Hepatocyte (in vitro differentiated cells): ENCODE measurements around the gene KIF13A. TPM values are rescaled to one million over a fixed set of nuclear protein-coding genes. Genes with fewer than 3 reads are reported as not detected.
A peak's percentile ranks its signal among the peaks of the same experiment; 100 is the strongest.

ENCODE experiments used
- DNase-seq: peaks from one replicate; pipeline ENCODE4 v3.0.0-alpha.2; 2016; ENCODE audit warnings: low spot score
- H2AFZ ChIP-seq: fragments of 200-600 bp; sonication (generic); 2 replicates; pipeline ENCODE4 v1.6.0; 2016; ENCODE audit warnings: antibody characterized with exemption, mild to moderate bottlenecking
- H3K27ac ChIP-seq: fragments of 200-600 bp; sonication (generic); 2 replicates; pipeline ENCODE4 v1.5.1; 2016; ENCODE audit warnings: mild to moderate bottlenecking
- H3K27me3 ChIP-seq: fragments of 200-600 bp; sonication (generic); 2 replicates; pipeline ENCODE4 v1.6.1; 2016
- H3K36me3 ChIP-seq: fragments of 200-600 bp; sonication (generic); replicated peaks from 2 replicates; pipeline ENCODE4 v1.5.1; 2016; ENCODE audit warnings: low read depth; ENCODE audit not compliant: insufficient read depth
- H3K4me1 ChIP-seq: fragments of 200-600 bp; sonication (generic); 2 replicates; pipeline ENCODE4 v1.5.1; 2016; ENCODE audit warnings: mild to moderate bottlenecking, moderate library complexity; ENCODE audit not compliant: insufficient read depth
- H3K4me2 ChIP-seq: fragments of 200-600 bp; sonication (generic); 2 replicates; pipeline ENCODE4 v1.6.0; 2016
- H3K4me3 ChIP-seq: fragments of 200-600 bp; sonication (generic); 2 replicates; pipeline ENCODE4 v1.5.1; 2016; ENCODE audit warnings: mild to moderate bottlenecking
- H3K79me2 ChIP-seq: fragments of 200-600 bp; sonication (generic); 2 replicates; pipeline ENCODE4 v1.6.0; 2017; ENCODE audit warnings: mild to moderate bottlenecking
- H3K9me2 ChIP-seq: fragments of 200-600 bp; sonication (generic); replicated peaks from 2 replicates; pipeline ENCODE4 v1.6.0; 2017; ENCODE audit warnings: mild to moderate bottlenecking; ENCODE audit not compliant: insufficient read depth
- H3K9me3 ChIP-seq: fragments of 200-600 bp; sonication (generic); 2 replicates; pipeline ENCODE4 v1.5.1; 2016; ENCODE audit warnings: low read depth, mild to moderate bottlenecking
- H4K20me1 ChIP-seq: fragments of 200-600 bp; sonication (generic); 2 replicates; pipeline ENCODE4 v1.6.0; 2016; ENCODE audit warnings: mild to moderate bottlenecking; ENCODE audit not compliant: insufficient read depth, poor library complexity, severe bottlenecking
- EZH2 ChIP-seq: fragments of 200-600 bp; sonication (generic); IDR thresholded peaks from 2 replicates; pipeline ENCODE4 v1.6.1; 2016; ENCODE audit warnings: antibody characterized with exemption, mild to moderate bottlenecking, borderline replicate concordance
- EZH2phosphoT487 ChIP-seq: fragments of 200-600 bp; sonication (generic); IDR thresholded peaks from one replicate; pipeline ENCODE4 v1.6.1; 2018; ENCODE audit warnings: antibody characterized with exemption, mild to moderate bottlenecking, low read depth, moderate library complexity; ENCODE audit not compliant: unreplicated experiment, severe bottlenecking
- WGBS: methylation state at CpG from one replicate; pipeline ENCODE4 v1.1.6; 2016; ENCODE audit warnings: low lambda C conversion rate; ENCODE audit errors: missing lambda C conversion rate; 5-methylcytosine and 5-hydroxymethylcytosine counted together
- polyA plus RNA-seq: library from polyadenylated mRNA; unstranded; fragments of >200 nt; fragmentation: Nextera tagmentation; extraction: Ambion mirVana; gene quantifications from 2 replicates; pipeline ENCODE4 v1.2.1, GENCODE V29; 2016
- total RNA-seq: library from RNA; depleted of rRNA; stranded (reverse); fragments of >200 nt; gene quantifications from 2 replicates; pipeline ENCODE4 v1.2.3, GENCODE V29; 2014
- TF ChIP-seq, protein P1 (sequence below): fragments of 200-600 bp; sonication (generic); IDR thresholded peaks from 2 replicates; pipeline ENCODE4 v1.5.1; 2016; ENCODE audit warnings: antibody characterized with exemption, mild to moderate bottlenecking; ENCODE audit not compliant: poor library complexity

KIF13A gene
- total and polyA plus RNA-seq, 2 experiments from 2014 or later: 13.0 to 27.9 TPM

DNA sequence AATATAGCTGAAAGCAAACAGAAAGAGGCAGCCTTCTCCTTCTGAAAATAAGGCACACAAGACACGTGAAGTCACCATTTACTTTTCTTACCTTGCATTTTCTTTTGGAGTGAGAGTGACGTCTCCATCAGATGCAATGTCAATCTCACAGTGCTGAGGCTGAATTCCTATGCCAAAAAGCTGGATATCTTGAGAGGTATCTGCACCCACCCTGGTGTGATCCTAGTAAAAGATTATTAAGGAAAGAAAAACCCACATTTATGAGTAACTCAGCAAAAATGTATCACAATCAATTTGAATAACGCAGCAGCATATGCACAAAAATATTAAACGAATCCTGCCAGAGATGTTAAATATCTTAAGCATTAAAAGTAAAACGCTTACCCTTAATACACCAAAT, 159.3 kb downstream of the KIF13A start:
- no peaks in the 10 kb centered on the region for H4K20me1 ChIP-seq
- H3K4me2 ChIP-seq: no peak overlapping the region
- H3K4me3 ChIP-seq: no peak overlapping the region
- no peaks in the 10 kb centered on the region for H3K9me2 ChIP-seq
- H2AFZ ChIP-seq: no peak overlapping the region
- DNase-seq: no peak
- H3K9me3 ChIP-seq: no peaks in the 10 kb centered on the region
- H3K36me3 ChIP-seq: no peaks in the 10 kb centered on the region
- no peaks in the 10 kb centered on the region for H3K27me3 ChIP-seq
- H3K27ac ChIP-seq: no peak overlapping the region
- no peaks in the 10 kb centered on the region for H3K79me2 ChIP-seq
- WGBS: 97% methylated on average over 5 of the region's 5 CpGs
- TF ChIP-seq EZH2 (no peak), EZH2phosphoT487 (no peak)
- TF ChIP-seq, protein P1, sequence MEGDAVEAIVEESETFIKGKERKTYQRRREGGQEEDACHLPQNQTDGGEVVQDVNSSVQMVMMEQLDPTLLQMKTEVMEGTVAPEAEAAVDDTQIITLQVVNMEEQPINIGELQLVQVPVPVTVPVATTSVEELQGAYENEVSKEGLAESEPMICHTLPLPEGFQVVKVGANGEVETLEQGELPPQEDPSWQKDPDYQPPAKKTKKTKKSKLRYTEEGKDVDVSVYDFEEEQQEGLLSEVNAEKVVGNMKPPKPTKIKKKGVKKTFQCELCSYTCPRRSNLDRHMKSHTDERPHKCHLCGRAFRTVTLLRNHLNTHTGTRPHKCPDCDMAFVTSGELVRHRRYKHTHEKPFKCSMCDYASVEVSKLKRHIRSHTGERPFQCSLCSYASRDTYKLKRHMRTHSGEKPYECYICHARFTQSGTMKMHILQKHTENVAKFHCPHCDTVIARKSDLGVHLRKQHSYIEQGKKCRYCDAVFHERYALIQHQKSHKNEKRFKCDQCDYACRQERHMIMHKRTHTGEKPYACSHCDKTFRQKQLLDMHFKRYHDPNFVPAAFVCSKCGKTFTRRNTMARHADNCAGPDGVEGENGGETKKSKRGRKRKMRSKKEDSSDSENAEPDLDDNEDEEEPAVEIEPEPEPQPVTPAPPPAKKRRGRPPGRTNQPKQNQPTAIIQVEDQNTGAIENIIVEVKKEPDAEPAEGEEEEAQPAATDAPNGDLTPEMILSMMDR: no peak
- no peaks in the 10 kb centered on the region for H3K4me1 ChIP-seq

DNA sequence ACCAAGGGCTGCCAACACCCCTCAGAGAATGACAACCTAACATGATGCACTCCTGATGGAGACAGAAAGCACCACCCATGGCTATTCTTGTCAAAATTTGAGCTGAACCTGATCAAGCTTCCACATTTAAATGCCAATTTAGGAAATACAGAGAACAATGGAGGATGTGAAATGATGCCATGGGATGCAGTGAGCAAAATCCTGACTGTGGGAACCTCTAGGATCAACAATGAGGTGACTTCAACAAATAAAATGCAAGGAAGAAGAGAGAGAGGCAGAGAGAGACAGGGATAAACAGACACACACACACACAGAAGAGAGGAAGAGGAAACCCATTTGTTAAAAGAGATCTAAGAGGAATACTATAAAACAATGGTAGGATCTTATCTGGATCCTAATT, 161.1 kb downstream of the KIF13A start:
- H3K9me2 ChIP-seq: no peaks in the 10 kb centered on the region
- no peak overlapping the region for H2AFZ ChIP-seq
- no peaks in the 10 kb centered on the region for H3K36me3 ChIP-seq
- no peak overlapping the region for H3K4me3 ChIP-seq
- no peak for DNase-seq
- H3K4me1 ChIP-seq: no peaks in the 10 kb centered on the region
- no peaks in the 10 kb centered on the region for H3K79me2 ChIP-seq
- H3K27me3 ChIP-seq: no peaks in the 10 kb centered on the region
- no peaks in the 10 kb centered on the region for H4K20me1 ChIP-seq
- H3K27ac ChIP-seq: no peak overlapping the region
- H3K4me2 ChIP-seq: no peak overlapping the region
- TF ChIP-seq, protein P1: no peak
- TF ChIP-seq EZH2phosphoT487: no peak
- TF ChIP-seq EZH2: no peak
- no peaks in the 10 kb centered on the region for H3K9me3 ChIP-seq

DNA sequence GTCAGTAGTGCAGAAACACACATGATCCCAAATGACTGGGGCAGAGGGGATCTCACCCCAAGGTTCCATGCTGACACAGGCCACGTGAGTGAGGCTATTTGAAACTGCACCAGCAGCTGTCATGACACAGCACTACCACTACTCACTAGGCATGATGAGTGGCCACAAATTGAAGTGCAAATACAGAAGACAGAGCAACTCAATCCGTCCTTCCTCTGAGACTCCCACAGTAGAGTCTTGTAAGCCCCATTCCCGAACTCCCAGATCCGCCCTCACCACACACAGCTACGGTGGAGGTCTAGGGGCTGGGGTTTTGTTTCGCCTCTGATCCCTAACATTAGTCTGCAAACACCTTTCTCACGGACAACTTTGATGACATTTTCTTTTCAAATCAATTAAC, 167.4 kb downstream of the KIF13A start:
- TF ChIP-seq, protein P1: no peak
- TF ChIP-seq EZH2 (no peak), EZH2phosphoT487 (no peak)
- Histone ChIP-seq H3K36me3 (no peaks in the 10 kb centered on the region), H3K27me3 (no peaks in the 10 kb centered on the region), H3K9me3 (no peaks in the 10 kb centered on the region), H3K27ac (no peak overlapping the region), H3K79me2 (no peaks in the 10 kb centered on the region), H3K4me1 (peaks cover 4% of the 10 kb centered on the region), H3K4me3 (no peak overlapping the region), H2AFZ (no peak overlapping the region), H3K4me2 (no peak overlapping the region), H4K20me1 (no peaks in the 10 kb centered on the region), H3K9me2 (no peaks in the 10 kb centered on the region)
- 92% methylated on average over 7 of the region's 7 CpGs for WGBS
- DNase-seq: no peak

DNA sequence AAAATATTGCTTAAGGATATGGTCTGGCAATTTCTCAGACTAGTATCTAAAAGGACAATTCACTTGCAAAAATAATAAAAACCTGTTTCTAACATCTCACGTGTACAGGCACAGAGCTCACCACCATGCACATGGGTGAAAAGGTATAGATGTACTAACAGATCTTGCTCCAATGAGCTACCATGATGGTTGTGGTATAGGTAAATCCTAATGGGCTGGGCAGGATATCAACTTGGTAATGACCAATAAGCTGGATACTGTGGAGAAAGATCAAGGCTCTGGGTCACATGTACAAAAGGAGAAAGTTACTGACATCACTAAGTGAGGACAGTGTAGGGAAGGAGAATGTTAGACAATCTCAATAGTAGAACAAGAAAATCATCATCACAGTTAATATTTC, 169.7 kb downstream of the KIF13A start:
- no peak for DNase-seq
- no peak for TF ChIP-seq EZH2

More for the DNA sequence above, 169.7 kb downstream of the KIF13A start:
- H3K9me2 ChIP-seq: no peaks in the 10 kb centered on the region
- peaks cover 4% of the 10 kb centered on the region for H3K4me1 ChIP-seq
- H3K4me2 ChIP-seq: no peak overlapping the region
- no peaks in the 10 kb centered on the region for H3K27me3 ChIP-seq
- peak overlapping the region; percentile 63 for H3K27ac ChIP-seq
- 81% methylated on average over 1 of the region's 1 CpG for WGBS
- no peaks in the 10 kb centered on the region for H3K79me2 ChIP-seq
- H3K36me3 ChIP-seq: no peaks in the 10 kb centered on the region
- H4K20me1 ChIP-seq: no peaks in the 10 kb centered on the region
- H3K4me3 ChIP-seq: no peak overlapping the region
- no peaks in the 10 kb centered on the region for H3K9me3 ChIP-seq
- no peak overlapping the region for H2AFZ ChIP-seq
